Measurements from ENCODE around the gene HOTAIR. TPM values are rescaled to one million over a fixed set of nuclear protein-coding genes. Genes with fewer than 3 reads are reported as not detected.

The HOTAIR gene
- polyA plus RNA-seq, 3 donors = not detected

DNA sequence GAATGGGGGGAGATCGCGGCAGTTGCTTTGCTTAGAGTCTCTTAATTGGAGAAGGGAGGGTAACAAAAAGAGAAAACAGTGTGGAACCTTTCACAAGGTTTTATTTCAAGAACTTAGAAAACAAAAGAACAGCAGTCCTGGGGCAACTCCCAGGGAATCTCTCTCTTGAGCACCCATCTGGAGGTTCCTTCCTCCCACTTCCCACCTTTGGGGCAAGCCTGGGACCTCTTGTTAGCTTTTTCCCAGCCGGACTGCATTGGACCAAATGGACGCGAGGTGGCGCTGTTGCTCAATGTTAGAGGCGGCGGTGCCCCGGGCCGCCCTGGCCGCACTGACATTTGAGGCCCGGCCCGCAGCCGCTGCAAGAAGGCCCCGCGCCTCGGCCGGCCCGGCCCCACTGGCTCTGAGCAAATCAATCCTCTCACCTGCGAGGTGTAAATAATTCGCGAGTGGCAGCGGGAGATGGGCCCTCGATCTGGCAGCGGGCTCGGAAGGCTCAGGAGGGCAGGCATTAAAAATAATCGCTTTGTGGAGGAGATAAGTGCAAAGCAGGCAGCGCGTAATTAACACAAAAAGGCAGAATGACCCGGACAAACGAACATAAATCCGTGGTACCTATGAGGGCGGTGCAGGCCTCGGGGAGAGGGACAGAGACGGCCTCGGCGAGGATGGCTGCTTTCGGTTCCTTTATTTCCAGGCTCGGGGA lies 31.3 kb upstream of the HOTAIR start:
- H3K27ac Mint-ChIP-seq = peak overlapping the region in 1 of 7 donors; percentile 66
- peaks cover 14 to 17% of the 10 kb centered on the region in 2 donors for H3K4me1 ChIP-seq (ENCODE audit: control insufficient read depth in 1 of 2, insufficient read depth in 2 of 2, low read length in 2 of 2)
- H3K4me1 Mint-ChIP-seq = peaks cover 26% of the 10 kb centered on the region
- H3K27me3 ChIP-seq (ENCODE audit: control insufficient read depth in 2 of 2, insufficient read depth in 2 of 2, low read length in 2 of 2) = peaks cover 85 to 98% of the 10 kb centered on the region in 2 donors
- H3K36me3 ChIP-seq (replicated peaks in 1 of 2; ENCODE audit: control insufficient read depth in 1 of 2, insufficient read depth in 2 of 2, low read length in 2 of 2) = no peaks in the 10 kb centered on the region
- intact Hi-C loops (cut with micrococcal nuclease) = loop anchor here (2.0 to 5.0 kb wide), 2 partner anchors 195 to 196 kb away; no protein-coding TSS in a partner anchor
- no peak overlapping the region for H3K9ac ChIP-seq (ENCODE audit: insufficient read depth, low read length, poor library complexity, severe bottlenecking)
- no peaks in the 10 kb centered on the region for H3K79me2 ChIP-seq (ENCODE audit: insufficient read depth, low read length)
- H3K4me3 ChIP-seq (replicated peaks in 1 of 3; ENCODE audit: low read depth in 2 of 3, low read length in 3 of 3) = peak overlapping the region; percentile 2 to 73 (median 42)
- WGBS (ENCODE audit: insufficient coverage) = 2% methylated on average over 35 of the region's 39 CpGs
- H4K20me1 ChIP-seq (ENCODE audit: insufficient read depth, low read length) = no peaks in the 10 kb centered on the region
- peak overlapping the region; percentile 66 for H2AFZ ChIP-seq (ENCODE audit: insufficient read depth, low read depth, low read length, poor library complexity, severe bottlenecking)
- H3K4me3 Mint-ChIP-seq = peak overlapping the region; percentile 85 to 96
- H3K4me2 ChIP-seq (replicated peaks; ENCODE audit: extremely low read depth, low read length, poor library complexity, severe bottlenecking) = peak overlapping the region; percentile 85
- H3K27me3 Mint-ChIP-seq (ENCODE audit: low read depth in 3 of 3) = peaks cover 98 to 99% (median 98%) of the 10 kb centered on the region in 3 donors
- peaks cover 0 to 28% (median 13%) of the 10 kb centered on the region in 7 donors for H3K9me3 Mint-ChIP-seq
- H3K36me3 Mint-ChIP-seq = peaks cover 5 to 14% of the 10 kb centered on the region in 2 donors
- peak; percentile 73 to 84 (median 80) for DNase-seq
- no peak overlapping the region for H3K27ac ChIP-seq (ENCODE audit: low read depth in 1 of 2, low read length in 2 of 2)
- TF ChIP-seq, protein P1, sequence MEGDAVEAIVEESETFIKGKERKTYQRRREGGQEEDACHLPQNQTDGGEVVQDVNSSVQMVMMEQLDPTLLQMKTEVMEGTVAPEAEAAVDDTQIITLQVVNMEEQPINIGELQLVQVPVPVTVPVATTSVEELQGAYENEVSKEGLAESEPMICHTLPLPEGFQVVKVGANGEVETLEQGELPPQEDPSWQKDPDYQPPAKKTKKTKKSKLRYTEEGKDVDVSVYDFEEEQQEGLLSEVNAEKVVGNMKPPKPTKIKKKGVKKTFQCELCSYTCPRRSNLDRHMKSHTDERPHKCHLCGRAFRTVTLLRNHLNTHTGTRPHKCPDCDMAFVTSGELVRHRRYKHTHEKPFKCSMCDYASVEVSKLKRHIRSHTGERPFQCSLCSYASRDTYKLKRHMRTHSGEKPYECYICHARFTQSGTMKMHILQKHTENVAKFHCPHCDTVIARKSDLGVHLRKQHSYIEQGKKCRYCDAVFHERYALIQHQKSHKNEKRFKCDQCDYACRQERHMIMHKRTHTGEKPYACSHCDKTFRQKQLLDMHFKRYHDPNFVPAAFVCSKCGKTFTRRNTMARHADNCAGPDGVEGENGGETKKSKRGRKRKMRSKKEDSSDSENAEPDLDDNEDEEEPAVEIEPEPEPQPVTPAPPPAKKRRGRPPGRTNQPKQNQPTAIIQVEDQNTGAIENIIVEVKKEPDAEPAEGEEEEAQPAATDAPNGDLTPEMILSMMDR (IDR thresholded peaks at IDR 0.05) = peak; percentile 96
- H3K9me3 ChIP-seq (replicated peaks in 1 of 2; ENCODE audit: control insufficient read depth in 1 of 2, insufficient read depth in 1 of 2, low read length in 2 of 2) = peaks cover 2 to 58% of the 10 kb centered on the region in 2 donors

DNA sequence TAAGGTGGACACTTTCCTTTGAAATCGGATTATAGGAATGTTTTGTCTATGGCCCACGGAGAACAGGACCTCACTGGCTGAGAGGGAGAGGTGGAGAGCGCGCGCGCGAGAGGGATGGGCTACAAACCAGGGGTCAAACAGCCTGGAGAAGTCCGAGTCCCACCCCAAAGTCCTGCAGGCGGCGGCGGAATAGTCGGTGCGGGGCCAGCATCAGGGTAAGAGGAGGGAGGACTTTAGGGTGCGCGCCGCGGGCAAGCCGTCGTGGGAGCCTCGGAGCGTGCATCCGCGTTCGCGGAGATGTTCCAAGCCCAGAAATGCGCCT lies 30.7 kb upstream of the HOTAIR start:
- peaks cover 0 to 28% (median 13%) of the 10 kb centered on the region in 7 donors for H3K9me3 Mint-ChIP-seq
- Histone ChIP-seq H3K36me3 (replicated peaks in 1 of 2; ENCODE audit: control insufficient read depth in 1 of 2, insufficient read depth in 2 of 2, low read length in 2 of 2) (no peaks in the 10 kb centered on the region), H3K27ac (ENCODE audit: low read depth in 1 of 2, low read length in 2 of 2) (no peak overlapping the region), H3K9ac (ENCODE audit: insufficient read depth, low read length, poor library complexity, severe bottlenecking) (no peak overlapping the region), H3K4me2 (replicated peaks; ENCODE audit: extremely low read depth, low read length, poor library complexity, severe bottlenecking) (no peak overlapping the region), H3K9me3 (replicated peaks in 1 of 2; ENCODE audit: control insufficient read depth in 1 of 2, insufficient read depth in 1 of 2, low read length in 2 of 2) (peaks cover 2 to 64% of the 10 kb centered on the region in 2 donors), H4K20me1 (ENCODE audit: insufficient read depth, low read length) (no peaks in the 10 kb centered on the region), H3K4me1 (ENCODE audit: control insufficient read depth in 1 of 2, insufficient read depth in 2 of 2, low read length in 2 of 2) (peaks cover 14 to 18% of the 10 kb centered on the region in 2 donors), H3K79me2 (ENCODE audit: insufficient read depth, low read length) (no peaks in the 10 kb centered on the region), H3K27me3 (ENCODE audit: control insufficient read depth in 2 of 2, insufficient read depth in 2 of 2, low read length in 2 of 2) (peaks cover 85 to 98% of the 10 kb centered on the region in 2 donors), H2AFZ (ENCODE audit: insufficient read depth, low read depth, low read length, poor library complexity, severe bottlenecking) (no peak overlapping the region), H3K4me3 (replicated peaks in 1 of 3; ENCODE audit: low read depth in 2 of 3, low read length in 3 of 3) (no peak overlapping the region)
- 4% methylated on average over 26 of the region's 26 CpGs for WGBS (ENCODE audit: insufficient coverage)
- peaks cover 5 to 14% of the 10 kb centered on the region in 2 donors for H3K36me3 Mint-ChIP-seq
- DNase-seq = no peak
- intact Hi-C loops (cut with micrococcal nuclease) = loop anchor here in 1 of 2 donors (5.0 kb wide), 1 partner anchor 197 kb away; no protein-coding TSS in a partner anchor
- H3K27ac Mint-ChIP-seq = no peak overlapping the region
- peak overlapping the region; percentile 54 to 96 for H3K4me3 Mint-ChIP-seq
- TF ChIP-seq, protein P1 (IDR thresholded peaks at IDR 0.05) = no peak
- peaks cover 25% of the 10 kb centered on the region for H3K4me1 Mint-ChIP-seq
- H3K27me3 Mint-ChIP-seq (ENCODE audit: low read depth in 3 of 3) = peaks cover 97 to 99% (median 98%) of the 10 kb centered on the region in 3 donors
